Endodermal cell (in vitro differentiated cells): ENCODE results near the gene DLG3. TPM values are rescaled to one million over a fixed set of nuclear protein-coding genes. Genes with fewer than 3 reads are reported as not detected.
A peak's percentile ranks its signal among the peaks of the same experiment; 100 is the strongest.

ENCODE experiments used
- DNase-seq: peaks from one replicate; pipeline ENCODE4 v3.0.0-alpha.2; 2017
- H3K27ac ChIP-seq: 2 replicates; pipeline ENCODE4 v1.5.1; 2013; ENCODE audit warnings: mild to moderate bottlenecking, low read depth, low read length, moderate library complexity
- H3K27me3 ChIP-seq: 2 replicates; pipeline ENCODE4 v1.6.1; 2013; ENCODE audit warnings: mild to moderate bottlenecking, low read length, moderate library complexity; ENCODE audit not compliant: insufficient read depth, control insufficient read depth, poor library complexity, severe bottlenecking
- H3K36me3 ChIP-seq: 2 replicates; pipeline ENCODE4 v1.7.0; 2013; ENCODE audit warnings: mild to moderate bottlenecking, low read length, moderate library complexity; ENCODE audit not compliant: control insufficient read depth, insufficient read depth
- H3K4me1 ChIP-seq: one replicate; pipeline ENCODE4 v1.7.0; 2013; ENCODE audit warnings: low read length; ENCODE audit not compliant: control insufficient read depth, insufficient read depth
- H3K4me3 ChIP-seq: 2 replicates; pipeline ENCODE4 v1.5.1; 2013; ENCODE audit warnings: mild to moderate bottlenecking, low read length, moderate library complexity
- H3K9ac ChIP-seq: 2 replicates; pipeline ENCODE4 v1.6.1; 2013; ENCODE audit warnings: mild to moderate bottlenecking, low read length, moderate library complexity; ENCODE audit not compliant: poor library complexity, severe bottlenecking; ENCODE audit errors: extremely low read depth
- H3K9me3 ChIP-seq: 2 replicates; pipeline ENCODE4 v1.6.1; 2013; ENCODE audit warnings: mild to moderate bottlenecking, low read length, moderate library complexity; ENCODE audit not compliant: control insufficient read depth
- H3K27ac Mint-ChIP-seq: 2 replicates; pipeline ENCODE4 v1.8.0; 2020; ENCODE audit warnings: mixed read lengths
- H3K27me3 Mint-ChIP-seq: 2 replicates; pipeline ENCODE4 v1.8.0; 2021; ENCODE audit warnings: mild to moderate bottlenecking, mixed read lengths; ENCODE audit not compliant: insufficient read depth
- H3K36me3 Mint-ChIP-seq: 2 replicates; pipeline ENCODE4 v1.8.0; 2020; ENCODE audit warnings: low read depth, mixed read lengths
- H3K4me1 Mint-ChIP-seq: 2 replicates; pipeline ENCODE4 v1.8.0; 2020; ENCODE audit warnings: mixed read lengths
- H3K4me3 Mint-ChIP-seq: 2 replicates; pipeline ENCODE4 v1.8.0; 2020; ENCODE audit warnings: mild to moderate bottlenecking, moderate library complexity, mixed read lengths
- H3K9me3 Mint-ChIP-seq: 2 replicates; pipeline ENCODE4 v1.8.0; 2020; ENCODE audit warnings: mild to moderate bottlenecking, mixed read lengths
- CTCF ChIP-seq: fragments of 200-600 bp; sonication (generic); conservative IDR thresholded peaks from 2 replicates; pipeline ENCODE4 v1.5.0; 2021; ENCODE audit warnings: antibody characterized with exemption, mild to moderate bottlenecking
- WGBS, 2 experiments: methylation state at CpG; one replicate each; pipeline versions ENCODE4 v1.1.5 to v1.1.7; 2013; ENCODE audit warnings: missing lambda C conversion rate in 2 of 2, mixed read lengths in 1 of 2; ENCODE audit not compliant: insufficient coverage in 1 of 2, insufficient read length in 1 of 2; 5-methylcytosine and 5-hydroxymethylcytosine counted together
- total RNA-seq, 2 donors: library from RNA; stranded (reverse); fragmentation: NEBNext Ultra II Directional in 1 of 2; extraction: Animal tissue kit (Norgen Biotek cat#: 25700) in 1 of 2; gene quantifications; 2 replicates in 1 of 2; 3 replicates in 1 of 2; pipeline ENCODE4 v1.2.1, GENCODE V29; 2021

Gene DLG3
- total RNA-seq, 2 donors from 2014 or later: 53.9 to 59.4 TPM

- H3K9ac ChIP-seq: no peak overlapping the region
- H3K4me1 Mint-ChIP-seq: peaks cover 7% of the 10 kb centered on the region
- no peak overlapping the region for H3K27ac Mint-ChIP-seq
- peaks cover 7% of the 10 kb centered on the region for H3K36me3 ChIP-seq
- DNase-seq: peak; percentile 83
- TF ChIP-seq CTCF: peak; percentile 73
- no peaks in the 10 kb centered on the region for H3K9me3 ChIP-seq
- no peaks in the 10 kb centered on the region for H3K27me3 Mint-ChIP-seq
- H3K4me3 ChIP-seq: peak overlapping the region; percentile 69
- H3K4me3 Mint-ChIP-seq: peak overlapping the region; percentile 67
- WGBS, 2 experiments: 0 to 4% methylated on average over 1 to 39 of the region's 39 CpGs
- H3K4me1 ChIP-seq: no peaks in the 10 kb centered on the region
- no peak overlapping the region for H3K27ac ChIP-seq
- no peaks in the 10 kb centered on the region for H3K27me3 ChIP-seq
- H3K9me3 Mint-ChIP-seq: peaks cover 63% of the 10 kb centered on the region
- peaks cover 4% of the 10 kb centered on the region for H3K36me3 Mint-ChIP-seq
These were observed 7.6 kb downstream of the DLG3 start for GRCh38 chrX:70452143-70452733.

DNA sequence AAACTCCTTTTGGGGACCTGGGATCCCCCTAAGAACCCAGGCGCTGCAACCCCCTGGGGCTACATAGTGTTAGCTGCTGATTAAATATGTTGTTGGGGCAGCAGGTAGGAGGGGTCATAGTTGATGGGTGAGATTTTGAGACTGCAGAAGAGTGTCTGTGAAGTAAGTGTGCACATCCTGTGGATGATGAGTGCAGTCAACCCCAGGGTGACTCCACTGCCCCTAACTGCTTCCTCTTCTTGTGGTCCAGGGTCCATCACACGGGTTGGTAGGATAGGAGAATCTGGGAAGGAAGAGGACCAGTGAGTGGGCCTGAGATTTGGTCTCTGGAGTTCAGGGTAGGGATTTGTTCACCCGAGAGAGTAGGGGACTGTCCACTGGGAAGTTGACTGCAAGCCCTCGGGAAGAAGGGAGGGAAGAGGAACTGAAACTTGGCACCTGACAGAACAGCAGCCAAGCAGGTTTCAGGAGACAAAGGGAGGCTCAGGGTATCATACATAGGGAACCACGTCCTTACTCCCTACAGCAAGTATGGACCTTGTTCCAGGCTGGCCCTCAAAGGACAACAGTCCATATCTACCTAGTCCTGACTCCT is 8.5 kb downstream of the DLG3 start:
- no peak for TF ChIP-seq CTCF
- H3K9me3 ChIP-seq: no peaks in the 10 kb centered on the region
- no peak for DNase-seq
- 83 to 86% methylated on average over 2 to 5 of the region's 5 CpGs for WGBS, 2 experiments
- H3K36me3 ChIP-seq: peaks cover 8% of the 10 kb centered on the region
- no peak overlapping the region for H3K27ac Mint-ChIP-seq
- peak overlapping the region; percentile 69 for H3K4me3 ChIP-seq
- H3K27ac ChIP-seq: no peak overlapping the region
- H3K36me3 Mint-ChIP-seq: peaks cover 5% of the 10 kb centered on the region
- no peaks in the 10 kb centered on the region for H3K4me1 ChIP-seq
- peak overlapping the region; percentile 67 for H3K4me3 Mint-ChIP-seq
- peaks cover 63% of the 10 kb centered on the region for H3K9me3 Mint-ChIP-seq
- H3K27me3 Mint-ChIP-seq: no peaks in the 10 kb centered on the region
- H3K4me1 Mint-ChIP-seq: peaks cover 7% of the 10 kb centered on the region
- H3K27me3 ChIP-seq: no peaks in the 10 kb centered on the region
- no peak overlapping the region for H3K9ac ChIP-seq

DNA sequence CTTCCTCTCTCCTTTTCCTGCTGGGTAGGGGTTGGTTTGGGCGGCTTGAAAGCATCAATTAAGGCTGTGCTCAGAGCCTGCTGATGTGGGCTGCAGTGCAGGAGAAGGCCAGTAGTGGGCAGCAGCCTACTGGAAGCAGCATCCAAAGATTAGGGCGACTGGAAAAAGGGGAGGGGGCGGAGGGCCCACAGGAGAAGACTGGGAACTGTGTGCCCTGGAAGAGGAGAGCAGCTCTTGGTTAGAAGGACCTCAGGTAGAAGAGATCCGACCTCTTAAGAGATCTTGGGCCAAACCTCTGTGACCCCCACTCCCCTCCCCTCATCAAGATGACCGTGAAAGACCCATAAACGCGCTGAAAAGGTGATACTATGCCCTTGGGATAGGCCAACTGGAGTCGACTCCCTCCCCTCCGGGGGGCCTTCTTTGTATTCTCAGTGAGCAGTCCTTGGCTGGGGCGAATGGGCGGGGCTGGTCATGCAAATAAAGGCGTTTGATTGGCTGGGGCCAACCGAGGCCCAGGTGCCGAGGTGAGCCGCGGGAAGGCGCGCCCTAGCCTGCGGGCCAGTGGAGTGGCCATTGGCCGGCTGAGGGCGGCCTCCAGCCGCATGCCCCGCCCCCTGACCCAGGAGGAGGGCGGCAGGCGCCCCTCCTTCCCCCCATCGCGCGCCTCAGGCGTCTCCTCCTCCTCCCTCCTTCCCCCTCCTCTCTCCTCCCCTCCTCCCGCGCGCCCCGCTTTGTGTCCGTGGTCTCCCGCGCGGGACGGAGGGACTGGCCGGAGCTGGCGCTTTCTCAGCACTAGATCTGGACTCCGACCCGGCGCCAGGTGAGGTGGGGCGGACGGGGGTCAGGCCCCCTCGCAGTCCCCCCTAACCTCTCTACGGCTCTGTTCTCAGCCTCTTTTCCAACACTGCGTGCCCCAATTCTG is 10.1 kb downstream of the DLG3 start:
- peaks cover 8% of the 10 kb centered on the region for H3K36me3 ChIP-seq

More for the DNA sequence above, 10.1 kb downstream of the DLG3 start:
- peaks cover 7% of the 10 kb centered on the region for H3K4me1 Mint-ChIP-seq
- peak overlapping the region; percentile 94 for H3K27ac Mint-ChIP-seq
- DNase-seq: peak; percentile 95
- H3K27me3 Mint-ChIP-seq: no peaks in the 10 kb centered on the region
- Histone ChIP-seq H3K4me3 (peak overlapping the region; percentile 91), H3K4me1 (no peaks in the 10 kb centered on the region), H3K27ac (peak overlapping the region; percentile 90), H3K9ac (peak overlapping the region; percentile 94), H3K27me3 (no peaks in the 10 kb centered on the region), H3K9me3 (no peaks in the 10 kb centered on the region)
- peak; percentile 84 for TF ChIP-seq CTCF
- H3K4me3 Mint-ChIP-seq: peak overlapping the region; percentile 85
- H3K9me3 Mint-ChIP-seq: peaks cover 59% of the 10 kb centered on the region
- 0 to 1% methylated on average over 3 to 46 of the region's 48 CpGs for WGBS, 2 experiments
- peaks cover 7% of the 10 kb centered on the region for H3K36me3 Mint-ChIP-seq
